Loucy (cell line): ENCODE results near the gene AHDC1.

Experiments
- EZH2phosphoT487 ChIP-seq: fragments of 200-600 bp; IDR thresholded peaks from 2 replicates; pipeline ENCODE4 v1.6.1; 2018; ENCODE audit warnings: antibody characterized with exemption, mild to moderate bottlenecking, moderate library complexity, borderline replicate concordance
- TF ChIP-seq, protein P1 (sequence below): fragments of 200-600 bp; sonication (generic); conservative IDR thresholded peaks from 2 replicates; pipeline ENCODE4 v1.5.1; 2014; ENCODE audit warnings: mild to moderate bottlenecking, antibody characterized with exemption, low read length

DNA sequence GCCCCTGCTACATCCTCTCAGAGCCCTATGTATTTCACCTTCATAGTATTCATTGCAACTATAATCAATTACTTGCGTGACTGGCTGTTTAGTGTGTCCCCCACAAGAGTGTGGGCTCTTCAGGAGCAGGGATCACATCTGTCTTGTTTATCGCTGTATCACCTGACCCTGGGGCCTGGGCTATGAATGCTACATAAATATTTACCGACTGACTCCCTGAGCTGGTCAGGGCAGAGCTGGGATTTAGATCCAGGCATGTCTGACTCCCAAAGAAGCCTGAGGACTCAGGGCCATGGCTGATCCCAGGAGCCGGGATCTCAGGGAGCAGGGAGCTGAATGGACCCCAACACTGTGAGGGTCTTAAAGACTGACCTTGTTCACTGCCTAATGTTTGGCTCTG lies 49.7 kb downstream of the AHDC1 start:
- TF ChIP-seq, protein P1, sequence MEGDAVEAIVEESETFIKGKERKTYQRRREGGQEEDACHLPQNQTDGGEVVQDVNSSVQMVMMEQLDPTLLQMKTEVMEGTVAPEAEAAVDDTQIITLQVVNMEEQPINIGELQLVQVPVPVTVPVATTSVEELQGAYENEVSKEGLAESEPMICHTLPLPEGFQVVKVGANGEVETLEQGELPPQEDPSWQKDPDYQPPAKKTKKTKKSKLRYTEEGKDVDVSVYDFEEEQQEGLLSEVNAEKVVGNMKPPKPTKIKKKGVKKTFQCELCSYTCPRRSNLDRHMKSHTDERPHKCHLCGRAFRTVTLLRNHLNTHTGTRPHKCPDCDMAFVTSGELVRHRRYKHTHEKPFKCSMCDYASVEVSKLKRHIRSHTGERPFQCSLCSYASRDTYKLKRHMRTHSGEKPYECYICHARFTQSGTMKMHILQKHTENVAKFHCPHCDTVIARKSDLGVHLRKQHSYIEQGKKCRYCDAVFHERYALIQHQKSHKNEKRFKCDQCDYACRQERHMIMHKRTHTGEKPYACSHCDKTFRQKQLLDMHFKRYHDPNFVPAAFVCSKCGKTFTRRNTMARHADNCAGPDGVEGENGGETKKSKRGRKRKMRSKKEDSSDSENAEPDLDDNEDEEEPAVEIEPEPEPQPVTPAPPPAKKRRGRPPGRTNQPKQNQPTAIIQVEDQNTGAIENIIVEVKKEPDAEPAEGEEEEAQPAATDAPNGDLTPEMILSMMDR, result no peak
- no peak for TF ChIP-seq EZH2phosphoT487
